ENCODE results near the gene PRKCE. TPM values are rescaled to one million over a fixed set of nuclear protein-coding genes. Genes with fewer than 3 reads are reported as not detected.

The PRKCE gene
- total and polyA plus RNA-seq, 2 experiments from 2014 or later = 0.94 to 1.2 TPM

DNA sequence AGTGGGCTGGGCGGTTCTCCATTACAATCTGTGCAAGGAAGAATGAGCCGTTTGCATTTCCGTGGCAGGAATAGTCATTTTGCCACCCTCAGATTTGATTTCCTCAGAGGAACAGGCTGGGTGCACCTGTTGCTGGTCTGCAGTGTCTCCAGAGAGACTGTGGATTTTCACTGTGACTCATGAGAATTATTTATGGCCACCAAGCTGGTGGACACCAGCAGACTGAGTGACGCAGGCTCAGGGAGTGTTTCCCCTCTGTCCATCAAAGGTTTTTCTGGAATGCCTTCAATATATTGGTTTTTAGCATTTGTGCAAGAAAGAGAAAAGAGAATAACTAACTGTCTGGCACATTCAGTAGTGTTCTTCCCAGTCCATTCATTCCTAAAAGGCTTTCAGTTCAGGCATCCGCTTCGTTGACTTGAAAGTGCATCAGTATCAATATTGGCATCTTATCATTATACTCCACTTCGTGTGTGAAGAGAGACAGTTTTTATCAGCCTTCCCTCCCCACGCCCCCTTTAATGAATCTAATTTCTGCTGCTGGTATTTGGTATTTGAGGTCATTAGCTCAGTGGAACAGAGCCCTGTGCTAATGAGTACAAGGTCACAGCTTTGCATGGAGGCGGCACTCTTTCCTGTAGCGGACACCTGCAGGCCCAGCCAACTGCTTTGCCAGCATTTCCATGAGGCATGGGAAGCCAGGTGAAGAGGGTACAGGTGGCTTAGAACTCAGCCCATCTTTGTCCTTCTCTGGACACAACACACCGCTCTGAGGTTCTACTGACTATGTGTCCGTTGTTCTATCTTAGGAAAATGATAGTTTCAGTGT, 39.9 kb downstream of the PRKCE start (continued):
- TF ChIP-seq, protein P1, sequence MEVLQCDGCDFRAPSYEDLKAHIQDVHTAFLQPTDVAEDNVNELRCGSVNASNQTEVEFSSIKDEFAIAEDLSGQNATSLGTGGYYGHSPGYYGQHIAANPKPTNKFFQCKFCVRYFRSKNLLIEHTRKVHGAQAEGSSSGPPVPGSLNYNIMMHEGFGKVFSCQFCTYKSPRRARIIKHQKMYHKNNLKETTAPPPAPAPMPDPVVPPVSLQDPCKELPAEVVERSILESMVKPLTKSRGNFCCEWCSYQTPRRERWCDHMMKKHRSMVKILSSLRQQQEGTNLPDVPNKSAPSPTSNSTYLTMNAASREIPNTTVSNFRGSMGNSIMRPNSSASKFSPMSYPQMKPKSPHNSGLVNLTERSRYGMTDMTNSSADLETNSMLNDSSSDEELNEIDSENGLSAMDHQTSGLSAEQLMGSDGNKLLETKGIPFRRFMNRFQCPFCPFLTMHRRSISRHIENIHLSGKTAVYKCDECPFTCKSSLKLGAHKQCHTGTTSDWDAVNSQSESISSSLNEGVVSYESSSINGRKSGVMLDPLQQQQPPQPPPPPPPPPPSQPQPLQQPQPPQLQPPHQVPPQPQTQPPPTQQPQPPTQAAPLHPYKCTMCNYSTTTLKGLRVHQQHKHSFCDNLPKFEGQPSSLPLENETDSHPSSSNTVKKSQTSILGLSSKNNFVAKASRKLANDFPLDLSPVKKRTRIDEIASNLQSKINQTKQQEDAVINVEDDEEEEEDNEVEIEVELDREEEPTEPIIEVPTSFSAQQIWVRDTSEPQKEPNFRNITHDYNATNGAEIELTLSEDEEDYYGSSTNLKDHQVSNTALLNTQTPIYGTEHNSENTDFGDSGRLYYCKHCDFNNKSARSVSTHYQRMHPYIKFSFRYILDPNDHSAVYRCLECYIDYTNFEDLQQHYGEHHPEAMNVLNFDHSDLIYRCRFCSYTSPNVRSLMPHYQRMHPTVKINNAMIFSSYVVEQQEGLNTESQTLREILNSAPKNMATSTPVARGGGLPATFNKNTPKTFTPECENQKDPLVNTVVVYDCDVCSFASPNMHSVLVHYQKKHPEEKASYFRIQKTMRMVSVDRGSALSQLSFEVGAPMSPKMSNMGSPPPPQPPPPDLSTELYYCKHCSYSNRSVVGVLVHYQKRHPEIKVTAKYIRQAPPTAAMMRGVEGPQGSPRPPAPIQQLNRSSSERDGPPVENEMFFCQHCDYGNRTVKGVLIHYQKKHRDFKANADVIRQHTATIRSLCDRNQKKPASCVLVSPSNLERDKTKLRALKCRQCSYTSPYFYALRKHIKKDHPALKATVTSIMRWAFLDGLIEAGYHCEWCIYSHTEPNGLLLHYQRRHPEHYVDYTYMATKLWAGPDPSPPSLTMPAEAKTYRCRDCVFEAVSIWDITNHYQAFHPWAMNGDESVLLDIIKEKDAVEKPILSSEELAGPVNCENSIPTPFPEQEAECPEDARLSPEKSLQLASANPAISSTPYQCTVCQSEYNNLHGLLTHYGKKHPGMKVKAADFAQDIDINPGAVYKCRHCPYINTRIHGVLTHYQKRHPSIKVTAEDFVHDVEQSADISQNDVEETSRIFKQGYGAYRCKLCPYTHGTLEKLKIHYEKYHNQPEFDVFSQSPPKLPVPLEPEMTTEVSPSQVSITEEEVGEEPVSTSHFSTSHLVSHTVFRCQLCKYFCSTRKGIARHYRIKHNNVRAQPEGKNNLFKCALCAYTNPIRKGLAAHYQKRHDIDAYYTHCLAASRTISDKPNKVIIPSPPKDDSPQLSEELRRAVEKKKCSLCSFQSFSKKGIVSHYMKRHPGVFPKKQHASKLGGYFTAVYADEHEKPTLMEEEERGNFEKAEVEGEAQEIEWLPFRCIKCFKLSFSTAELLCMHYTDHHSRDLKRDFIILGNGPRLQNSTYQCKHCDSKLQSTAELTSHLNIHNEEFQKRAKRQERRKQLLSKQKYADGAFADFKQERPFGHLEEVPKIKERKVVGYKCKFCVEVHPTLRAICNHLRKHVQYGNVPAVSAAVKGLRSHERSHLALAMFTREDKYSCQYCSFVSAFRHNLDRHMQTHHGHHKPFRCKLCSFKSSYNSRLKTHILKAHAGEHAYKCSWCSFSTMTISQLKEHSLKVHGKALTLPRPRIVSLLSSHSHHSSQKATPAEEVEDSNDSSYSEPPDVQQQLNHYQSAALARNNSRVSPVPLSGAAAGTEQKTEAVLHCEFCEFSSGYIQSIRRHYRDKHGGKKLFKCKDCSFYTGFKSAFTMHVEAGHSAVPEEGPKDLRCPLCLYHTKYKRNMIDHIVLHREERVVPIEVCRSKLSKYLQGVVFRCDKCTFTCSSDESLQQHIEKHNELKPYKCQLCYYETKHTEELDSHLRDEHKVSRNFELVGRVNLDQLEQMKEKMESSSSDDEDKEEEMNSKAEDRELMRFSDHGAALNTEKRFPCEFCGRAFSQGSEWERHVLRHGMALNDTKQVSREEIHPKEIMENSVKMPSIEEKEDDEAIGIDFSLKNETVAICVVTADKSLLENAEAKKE (CRISPR knock-in tag; IDR thresholded peaks at IDR 0.05) = no peak
- TF ChIP-seq ZNF331 (CRISPR knock-in tag; IDR thresholded peaks at IDR 0.05; ENCODE audit: low read depth) (no peak), CTCF (conservative IDR thresholded peaks at IDR 0.05; ENCODE audit: low read depth in 2 of 2) (no peak), EZH2 (IDR thresholded peaks at IDR 0.05; ENCODE audit: low read depth, unreplicated experiment) (no peak), POLR2AphosphoS5 (IDR thresholded peaks at IDR 0.05; ENCODE audit: low read depth) (no peak), NANOG (IDR thresholded peaks at IDR 0.05; ENCODE audit: borderline replicate concordance) (no peak)
- TF ChIP-seq, protein P2, sequence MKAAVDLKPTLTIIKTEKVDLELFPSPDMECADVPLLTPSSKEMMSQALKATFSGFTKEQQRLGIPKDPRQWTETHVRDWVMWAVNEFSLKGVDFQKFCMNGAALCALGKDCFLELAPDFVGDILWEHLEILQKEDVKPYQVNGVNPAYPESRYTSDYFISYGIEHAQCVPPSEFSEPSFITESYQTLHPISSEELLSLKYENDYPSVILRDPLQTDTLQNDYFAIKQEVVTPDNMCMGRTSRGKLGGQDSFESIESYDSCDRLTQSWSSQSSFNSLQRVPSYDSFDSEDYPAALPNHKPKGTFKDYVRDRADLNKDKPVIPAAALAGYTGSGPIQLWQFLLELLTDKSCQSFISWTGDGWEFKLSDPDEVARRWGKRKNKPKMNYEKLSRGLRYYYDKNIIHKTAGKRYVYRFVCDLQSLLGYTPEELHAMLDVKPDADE (IDR thresholded peaks at IDR 0.05) = no peak
